NCI-H1417 (cell line): Measurements from ENCODE around the gene HRH2.
"Not testable (repeated sequence)": the region's sequence is repeated elsewhere in the genome, so short reads cannot be mapped to it uniquely, and the experiment has no call there.

Source experiments
- DNase-seq, 3 experiments: peaks; one replicate each; lab custom pipeline; 2025; lab: John Stamatoyannopoulos, UW

The HRH2 gene

DNA sequence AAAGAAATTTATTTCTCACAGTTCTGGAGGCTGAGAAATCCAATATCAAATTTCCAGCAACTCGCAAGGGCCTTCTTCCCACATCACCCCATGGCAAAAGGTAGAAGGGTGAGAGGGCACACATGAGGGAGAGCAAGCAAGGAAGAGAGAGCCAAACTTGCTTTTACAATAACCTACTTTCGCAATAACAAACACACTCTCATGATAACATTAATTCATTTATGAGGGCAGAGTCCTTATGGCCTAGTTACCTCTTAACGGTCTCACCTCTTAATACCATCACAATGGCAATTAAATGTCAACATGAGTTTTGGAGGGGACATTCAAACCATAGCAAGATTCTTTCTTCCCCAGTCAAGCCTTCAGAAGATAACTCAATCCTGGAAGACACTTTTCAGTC is 11.6 kb upstream of the HRH2 start:
- no peak for DNase-seq

- DNase-seq, result no peak
Measured at GRCh38 chr5:175649967-175650366, 7.9 kb upstream of the HRH2 start.

DNA sequence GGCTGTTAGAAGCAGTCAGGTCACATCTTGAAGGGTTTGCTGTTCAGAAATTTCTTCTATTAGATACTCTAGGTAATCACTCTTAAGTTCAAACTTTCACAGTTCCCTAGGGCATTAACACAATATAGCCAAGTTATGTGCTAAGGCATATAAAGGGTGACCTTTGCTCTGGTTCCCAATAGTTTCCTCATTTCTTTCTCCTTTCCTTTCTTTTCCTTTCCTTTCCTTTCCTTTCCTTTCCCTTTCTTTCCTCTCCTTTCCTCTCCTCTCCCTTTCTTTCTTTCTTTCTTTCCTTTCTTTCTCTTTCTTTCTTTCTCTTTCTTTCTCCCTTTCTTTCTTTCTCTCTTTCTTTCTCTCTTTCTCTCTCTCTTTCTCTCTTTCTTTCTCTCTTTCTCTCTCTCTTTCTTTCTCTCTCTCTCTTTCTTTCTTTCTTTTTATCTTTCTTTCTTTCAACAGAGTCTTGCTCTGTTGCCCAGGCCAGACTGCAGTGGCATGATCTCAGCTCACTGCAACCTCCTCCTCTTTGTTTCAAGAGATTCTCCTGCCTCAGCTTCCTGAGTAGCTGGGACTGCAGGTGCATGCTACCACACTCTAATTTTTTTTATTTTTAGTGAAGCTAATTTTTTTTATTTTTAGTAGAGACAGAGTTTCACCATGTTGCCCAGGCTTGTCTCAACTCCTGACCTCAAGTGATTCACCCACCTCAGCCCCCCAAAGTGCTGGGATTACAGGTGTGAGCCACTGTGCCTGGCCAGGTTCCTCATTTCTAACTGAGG is 7.3 kb upstream of the HRH2 start:
- DNase-seq, result not testable (repeated sequence)

DNA sequence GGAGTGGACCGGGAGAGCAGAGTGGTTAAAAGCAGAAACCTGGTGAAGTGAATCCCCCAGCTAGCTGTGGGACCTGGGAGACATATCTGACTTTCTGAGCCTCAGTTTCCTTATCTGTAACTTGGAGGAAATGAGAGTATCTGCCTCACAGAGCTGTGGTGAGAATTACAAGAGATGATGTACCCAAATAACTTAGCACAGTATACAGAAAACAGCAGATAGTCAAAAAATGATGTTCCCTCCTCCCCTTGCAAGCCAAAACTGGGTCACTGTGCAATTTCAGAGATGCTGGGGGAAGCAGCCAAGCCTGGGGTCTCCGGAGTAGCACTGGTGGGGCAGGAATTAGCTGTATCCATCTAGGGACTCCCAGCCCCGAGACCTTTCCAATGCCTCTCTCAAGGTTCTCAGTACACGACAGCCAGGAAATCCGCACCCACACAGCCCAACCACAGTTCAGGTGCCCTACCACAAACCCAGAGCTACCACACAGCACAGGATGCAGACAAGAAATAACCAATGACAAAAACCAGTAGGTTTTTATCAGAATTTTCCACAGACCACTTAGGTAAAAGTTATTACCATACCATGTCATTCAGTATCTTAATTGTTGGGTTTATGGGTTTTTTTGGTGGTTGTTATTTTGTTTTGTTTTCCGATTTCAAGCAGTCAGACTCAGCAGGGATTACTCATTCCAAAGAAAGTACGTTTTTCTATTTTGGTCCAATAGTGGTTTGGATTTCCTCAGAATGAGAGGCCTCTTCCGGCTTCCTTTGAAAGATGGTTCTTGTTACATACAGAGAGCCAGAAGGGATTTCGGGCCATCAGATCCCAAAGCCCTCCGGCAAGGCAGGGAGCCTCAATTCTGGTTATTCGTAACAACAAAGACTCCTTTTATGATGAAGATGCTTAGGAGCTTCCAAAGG is 4.9 kb upstream of the HRH2 start:
- no peak for DNase-seq

DNA sequence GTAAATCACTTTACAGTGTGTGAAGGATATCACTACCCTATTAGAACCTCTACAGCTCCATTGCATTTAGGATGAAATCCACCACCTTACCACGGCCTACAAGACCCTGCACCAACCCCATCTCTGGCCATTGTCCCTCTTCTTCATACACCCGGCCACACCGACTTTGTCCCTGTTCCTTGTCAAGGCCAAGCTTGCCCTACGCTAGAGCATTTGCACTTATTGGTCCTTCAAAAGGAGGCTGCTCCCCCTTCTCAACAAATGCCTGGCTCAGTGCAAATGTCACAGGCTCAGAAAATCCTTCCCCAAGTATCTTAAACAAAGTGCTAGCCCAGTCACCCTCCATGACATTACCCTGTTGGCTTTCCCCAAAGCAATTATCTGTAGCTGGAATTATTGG is 4.1 kb upstream of the HRH2 start:
- no peak for DNase-seq

DNA sequence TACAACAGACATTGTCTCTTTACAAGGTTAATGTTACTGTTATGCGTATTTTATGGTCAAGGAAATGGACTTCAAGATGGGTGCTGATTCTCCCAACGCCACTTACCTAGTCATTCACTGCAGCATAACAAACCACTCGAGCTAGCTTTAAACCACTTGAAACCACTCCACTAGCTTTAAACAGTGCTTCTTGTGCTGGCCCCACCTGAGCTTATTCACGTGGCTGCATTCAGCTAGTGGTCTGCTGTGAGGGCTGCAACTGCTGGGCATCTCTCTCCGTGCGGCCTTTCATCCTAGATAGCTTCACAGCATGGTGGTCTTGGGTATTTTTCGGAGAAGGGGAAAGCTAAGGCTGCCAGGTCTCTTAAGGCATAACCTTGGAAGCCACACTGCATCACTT is 3.5 kb upstream of the HRH2 start:
- peak; percentile 26 to 96 (median 79) for DNase-seq

DNA sequence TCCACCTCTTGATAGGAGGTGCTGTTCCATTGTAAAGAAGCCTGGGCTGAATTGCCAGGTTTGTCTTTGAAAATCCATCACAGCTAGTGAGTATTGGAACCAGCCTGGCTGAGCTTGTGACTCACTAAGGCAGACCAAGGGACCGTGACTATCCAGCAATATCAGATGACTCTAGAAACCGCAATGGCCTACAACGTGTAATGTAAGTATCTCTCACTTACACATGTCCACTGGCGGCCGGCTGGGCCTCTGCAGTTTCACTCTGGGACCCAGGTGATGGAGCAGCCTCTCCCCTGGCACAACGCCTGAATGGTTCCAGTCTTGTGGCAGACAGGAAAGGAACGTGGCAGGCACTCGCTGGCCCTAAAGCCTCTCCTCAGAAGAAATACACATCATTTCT is 3.1 kb upstream of the HRH2 start:
- peak in 2 of 3 experiments; percentile 50 to 86 for DNase-seq

- DNase-seq, result no peak
Measured at GRCh38 chr5:175655411-175655810, 2.5 kb upstream of the HRH2 start.

- DNase-seq, result no peak
Measured at GRCh38 chr5:175656966-175657365, 905 bp upstream of the HRH2 start.

GRCh38 chr5:175658299-175659145 is 651 bp downstream of the HRH2 start:
- DNase-seq, result no peak

DNA sequence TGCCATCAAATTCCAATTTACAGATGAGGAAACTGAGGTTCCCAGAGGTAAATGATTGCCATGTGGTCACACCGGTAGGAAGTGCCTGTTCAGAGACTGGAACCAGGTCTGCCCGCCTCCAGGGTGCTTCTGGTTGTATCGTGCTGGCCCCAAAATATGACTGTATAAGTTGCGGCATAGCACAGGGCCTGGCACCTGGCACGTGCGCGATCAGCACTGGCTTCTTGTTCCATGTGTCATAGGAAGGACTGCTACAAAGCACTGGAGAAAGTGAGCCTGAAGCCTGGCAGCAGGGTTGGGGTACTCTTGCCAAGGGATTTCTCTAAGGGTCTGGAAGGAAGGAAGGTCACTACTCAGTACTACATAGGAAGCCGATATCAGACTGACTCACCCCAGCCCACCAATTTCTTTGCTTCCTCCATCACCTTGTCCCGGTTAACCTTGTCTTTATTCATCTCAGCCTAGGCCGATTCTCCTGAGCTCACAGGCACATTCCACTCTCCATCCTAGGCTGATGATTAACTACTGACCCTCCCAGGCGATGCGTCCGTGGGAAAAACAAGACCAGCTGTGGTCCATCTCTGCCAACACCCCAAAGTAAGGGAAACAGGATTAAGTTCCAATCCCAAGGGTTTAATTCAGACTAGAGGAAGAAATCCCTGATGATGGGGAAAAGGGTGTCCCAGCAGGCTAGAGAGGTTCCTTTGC is 1.8 kb downstream of the HRH2 start:
- DNase-seq, result no peak

DNA sequence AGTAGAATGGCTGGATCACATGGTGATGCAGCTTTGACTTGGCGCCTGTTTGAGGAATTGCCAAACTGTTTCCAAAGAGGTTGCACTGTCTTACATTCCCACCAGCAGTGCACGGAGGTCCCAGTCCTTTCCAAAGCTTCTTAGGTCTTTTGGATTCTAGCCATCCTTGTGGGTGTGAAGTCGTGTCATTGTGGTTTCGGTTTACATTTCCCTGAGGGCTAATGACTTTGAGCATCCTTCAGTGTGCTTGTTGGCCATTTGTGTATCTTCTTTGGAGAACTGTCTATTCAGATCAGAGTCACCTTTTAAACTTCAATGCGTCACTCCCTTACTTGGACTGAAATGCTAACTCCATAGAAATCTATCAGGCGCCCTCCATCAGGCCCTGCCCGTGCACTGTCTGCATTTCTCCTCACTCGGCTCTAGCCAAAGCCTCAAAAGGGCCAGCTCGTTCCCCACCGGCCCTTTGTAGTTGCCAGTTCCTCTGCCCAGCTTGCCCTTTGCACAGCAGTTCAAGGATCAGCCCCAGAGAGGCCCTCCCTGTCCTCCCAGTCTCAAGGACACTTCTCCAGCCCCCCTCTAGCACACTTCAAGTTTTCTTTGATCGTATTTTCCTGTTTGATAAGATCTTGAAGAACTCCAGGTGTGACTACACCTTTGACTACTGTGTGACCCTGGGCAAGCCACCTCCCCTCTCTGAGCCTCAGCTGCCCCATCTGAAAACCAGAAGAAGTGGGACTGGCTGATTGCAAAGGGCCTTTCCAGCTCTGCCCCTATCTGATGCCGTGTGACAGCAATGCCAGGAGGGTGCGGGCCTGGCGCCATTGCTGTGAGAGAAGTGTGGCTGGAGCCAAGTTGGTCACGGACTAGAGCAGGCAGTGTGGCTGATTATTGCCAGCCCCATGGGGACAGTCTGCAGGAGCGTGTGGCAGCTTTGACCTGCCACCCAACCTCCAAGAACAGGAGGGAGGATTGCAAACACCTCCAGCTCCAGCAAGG is 5.6 kb downstream of the HRH2 start:
- peak in 1 of 3 experiments; percentile 18 for DNase-seq

DNA sequence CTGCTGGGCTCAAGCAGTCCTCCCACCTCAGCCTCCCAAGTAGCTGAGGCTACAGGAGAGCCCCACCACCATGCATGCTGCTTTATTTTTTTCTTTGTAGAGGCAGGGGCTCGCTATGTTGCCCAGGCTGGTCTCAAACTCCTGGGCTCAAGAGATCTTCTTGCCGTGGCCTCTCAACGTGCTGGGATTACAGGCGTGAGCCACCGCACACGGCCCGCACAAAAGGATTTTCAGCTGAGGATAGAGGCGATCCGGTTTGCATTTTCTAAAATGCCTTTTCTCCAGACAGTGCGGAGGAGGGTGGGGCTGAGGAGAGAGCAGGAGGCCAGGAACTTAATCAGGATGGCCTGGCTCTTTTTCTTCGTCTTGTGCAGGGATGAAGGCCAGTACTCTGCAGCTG is 6.9 kb downstream of the HRH2 start:
- DNase-seq, result no peak

GRCh38 chr5:175666216-175666615 is 8.3 kb downstream of the HRH2 start:
- no peak for DNase-seq

GRCh38 chr5:175668006-175668405 is 10.1 kb downstream of the HRH2 start:
- DNase-seq, result no peak

DNA sequence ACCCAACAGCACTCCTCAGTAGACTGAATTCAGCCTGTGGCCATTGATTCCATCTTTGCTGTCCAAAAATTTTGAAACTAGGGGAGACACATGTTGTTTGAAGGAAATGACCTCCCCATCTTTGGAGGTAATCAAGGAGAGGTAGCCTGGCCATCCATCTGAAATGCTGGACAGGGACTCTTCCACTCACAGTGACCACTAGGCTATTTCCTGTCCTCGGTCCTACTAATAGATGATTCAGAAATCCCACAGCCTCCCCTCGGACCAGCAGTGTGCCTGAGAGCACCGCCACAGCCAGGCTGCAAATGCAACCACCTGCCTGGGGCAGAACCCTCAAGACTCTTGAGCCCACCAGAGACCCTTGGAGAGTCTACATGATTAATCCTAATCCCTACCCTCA is 12.5 kb downstream of the HRH2 start:
- DNase-seq, result no peak

DNA sequence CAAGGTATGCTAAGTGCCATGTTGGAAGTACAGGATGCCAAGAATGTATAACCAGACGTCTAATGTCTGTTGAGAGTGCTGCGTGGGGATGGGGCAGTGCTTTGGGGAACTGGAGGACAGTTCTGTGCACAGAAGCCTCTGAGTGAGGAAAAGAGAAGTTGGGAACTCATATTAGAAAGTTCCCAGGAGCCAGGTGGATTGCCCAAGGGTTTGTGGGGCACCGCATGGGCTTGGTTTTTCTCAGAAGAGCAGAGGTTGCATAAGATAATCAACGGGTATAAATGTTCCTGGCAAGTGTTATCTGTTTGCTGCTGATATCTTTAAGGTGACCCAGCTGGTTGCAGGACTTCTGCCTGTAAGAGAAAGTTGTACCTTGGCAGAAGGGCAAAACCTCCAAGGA is 13.1 kb downstream of the HRH2 start:
- DNase-seq, result no peak

DNA sequence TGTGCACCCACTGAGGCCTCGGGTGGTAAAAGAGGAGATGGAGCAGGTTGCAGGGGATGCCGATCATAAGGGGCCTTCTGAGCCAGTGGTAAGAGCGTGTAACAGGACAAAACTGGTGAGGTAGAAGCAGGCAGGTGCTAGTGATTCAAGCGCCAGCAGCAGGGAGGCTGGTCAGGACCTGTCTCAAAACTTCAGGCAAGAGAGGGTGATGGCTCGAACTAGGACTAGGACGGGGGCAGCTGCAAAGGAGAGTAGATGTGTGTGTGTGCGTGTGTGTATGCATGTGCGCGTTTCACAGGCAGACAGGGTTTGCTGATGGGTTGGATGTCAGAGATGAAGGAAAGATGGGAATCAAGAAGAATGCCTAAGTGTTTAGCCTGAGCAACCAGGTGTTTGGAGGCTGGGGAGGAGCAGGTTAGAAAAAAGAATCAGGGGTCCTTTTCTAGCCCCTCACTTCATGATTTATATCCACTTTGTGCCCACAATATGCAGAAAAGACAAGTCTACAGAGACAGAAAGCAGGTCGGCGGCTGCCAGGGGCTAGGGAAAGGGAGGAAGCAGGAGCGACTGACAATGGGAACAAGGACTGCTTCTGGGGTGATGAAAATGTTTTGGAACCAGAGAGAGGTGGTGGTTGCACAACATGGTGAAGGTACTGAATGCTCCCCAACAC is 15.2 kb downstream of the HRH2 start:
- DNase-seq, result no peak

- DNase-seq, result no peak
Measured at GRCh38 chr5:175674731-175675346, 17.0 kb downstream of the HRH2 start.
